ENCODE results near the gene KLC1. TPM values are rescaled to one million over a fixed set of nuclear protein-coding genes. Genes with fewer than 3 reads are reported as not detected.

Gene KLC1
- total and polyA plus RNA-seq, 2 of the 13 experiments (the other 11 are each of a cell fraction or from before 2014, with no cell fraction given): 53.2 to 63.5 TPM

DNA sequence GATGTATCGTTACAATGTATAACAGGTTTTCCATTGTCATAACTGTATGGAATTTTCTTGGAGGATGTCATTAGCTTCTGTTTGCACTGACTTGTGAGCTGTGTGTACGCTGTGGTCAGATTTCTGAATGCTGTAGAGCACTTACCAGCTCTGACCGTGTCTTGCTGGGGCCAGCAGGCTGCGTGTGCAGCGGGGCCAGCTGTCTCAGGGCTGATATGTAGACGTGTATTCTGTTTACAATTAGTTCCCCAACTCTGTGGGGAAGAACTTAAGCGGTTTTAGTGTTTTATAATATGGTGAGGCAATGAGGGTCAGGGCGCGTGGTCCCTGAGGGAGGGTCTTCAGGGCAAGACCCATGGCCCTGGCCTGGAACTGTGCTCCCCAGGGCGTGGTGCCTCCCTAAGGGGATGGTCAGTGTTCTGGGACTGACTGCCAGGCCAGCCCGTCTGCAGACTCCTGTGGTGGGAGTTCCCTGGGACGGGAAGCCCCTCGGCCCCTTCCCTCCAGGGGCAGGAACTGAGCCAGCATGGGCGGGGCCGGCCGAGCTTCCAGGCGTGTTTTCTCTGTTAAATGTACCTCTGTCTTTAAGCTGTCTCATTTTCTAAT, 67.6 kb downstream of the KLC1 start:
- intact Hi-C loops (cut with micrococcal nuclease; ENCODE audit: unreplicated experiment): no loop called here
- 87% methylated on average over 10 of the region's 17 CpGs for WGBS (ENCODE audit: low lambda C conversion rate)
- DNase-seq (ENCODE audit: low spot score) (no peak), ATAC-seq (no peak), FAIRE-seq (no peak)
- in situ Hi-C loops (cut with HindIII; ENCODE audit: extremely low pct_ligation_motif_present, low pct_unique_long_range_greater_than_20kb): no loop called here
- H3K9ac ChIP-seq (ENCODE audit: insufficient read depth, low read depth, low read length): no peak overlapping the region
- H3K79me2 ChIP-seq (ENCODE audit: insufficient read depth, low read length): no peaks in the 10 kb centered on the region
- no peaks in the 10 kb centered on the region for H3K9me3 ChIP-seq (ENCODE audit: low read length)
- TF ChIP-seq ZNF121 (CRISPR knock-in tag; IDR thresholded peaks at IDR 0.05): no peak
- peak; percentile 35 for TF ChIP-seq AGO2 (optimal IDR thresholded peaks at IDR 0.05; ENCODE audit: low read depth, low read length)
- H4K20me1 ChIP-seq (ENCODE audit: insufficient read depth, low read length): no peaks in the 10 kb centered on the region
- no peak overlapping the region for H3K27ac ChIP-seq (ENCODE audit: extremely low read length, insufficient read depth, low read length)
- H3K4me2 ChIP-seq (ENCODE audit: low read depth, low read length): no peak overlapping the region
- peaks cover 19 to 52% of the 10 kb centered on the region in 2 experiments for H3K36me3 ChIP-seq (replicated peaks in 1 of 2; ENCODE audit: control insufficient read depth in 1 of 2, insufficient read depth in 2 of 2, low read length in 2 of 2)
- POLR2A ChIA-PET: no interaction called here
- H3K27me3 ChIP-seq (ENCODE audit: control insufficient read depth in 1 of 2, insufficient read depth in 2 of 2, low read length in 2 of 2): no peaks in the 10 kb centered on the region
- H3K4me3 ChIP-seq (replicated peaks in 1 of 3; ENCODE audit: insufficient read depth in 1 of 3, low read depth in 2 of 3, low read length in 3 of 3): no peak overlapping the region
- H2AFZ ChIP-seq (ENCODE audit: low read length): no peak overlapping the region
- BruUV-seq (replicated peaks): no TSS peak
- peaks cover 11% of the 10 kb centered on the region for H3K4me1 ChIP-seq (ENCODE audit: insufficient read depth, low read length)
- CTCF ChIA-PET (ENCODE audit: low intra/inter-chr PET ratio, low total read pairs): no interaction called here

DNA sequence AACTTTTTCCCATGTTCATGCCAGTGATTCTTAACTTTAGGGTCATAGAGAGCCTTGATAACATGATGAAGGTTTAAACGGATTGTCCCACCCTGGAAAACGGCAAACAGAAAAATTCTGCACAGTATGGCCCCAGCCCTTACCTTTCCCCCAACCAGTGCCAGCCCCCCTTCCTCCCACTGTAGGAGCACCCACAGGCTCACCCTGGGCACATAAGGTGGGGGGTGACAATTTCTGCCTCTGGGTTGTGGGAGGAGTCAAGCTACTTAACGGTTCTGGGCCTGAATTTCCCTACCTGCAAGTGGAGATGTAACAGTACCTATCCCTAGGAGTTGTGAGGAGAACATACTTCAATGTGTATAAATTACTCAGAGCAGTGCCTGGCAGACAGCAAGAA, 68.2 kb downstream of the KLC1 start:
- H3K36me3 ChIP-seq (replicated peaks in 1 of 2; ENCODE audit: control insufficient read depth in 1 of 2, insufficient read depth in 2 of 2, low read length in 2 of 2): peaks cover 17 to 49% of the 10 kb centered on the region in 2 experiments
- H3K9ac ChIP-seq (ENCODE audit: insufficient read depth, low read depth, low read length): no peak overlapping the region
- no peaks in the 10 kb centered on the region for H3K9me3 ChIP-seq (ENCODE audit: low read length)
- no peak overlapping the region for H3K27ac ChIP-seq (ENCODE audit: extremely low read length, insufficient read depth, low read length)
- H3K27me3 ChIP-seq (ENCODE audit: control insufficient read depth in 1 of 2, insufficient read depth in 2 of 2, low read length in 2 of 2): no peaks in the 10 kb centered on the region
- no peak for ATAC-seq
- POLR2A ChIA-PET: no interaction called here
- intact Hi-C loops (cut with micrococcal nuclease; ENCODE audit: unreplicated experiment) (no loop called here), in situ Hi-C loops (cut with HindIII; ENCODE audit: extremely low pct_ligation_motif_present, low pct_unique_long_range_greater_than_20kb) (no loop called here)
- H3K4me2 ChIP-seq (ENCODE audit: low read depth, low read length): no peak overlapping the region
- FAIRE-seq: no peak
- peaks cover 11% of the 10 kb centered on the region for H3K4me1 ChIP-seq (ENCODE audit: insufficient read depth, low read length)
- no peak overlapping the region for H3K4me3 ChIP-seq (replicated peaks in 1 of 3; ENCODE audit: insufficient read depth in 1 of 3, low read depth in 2 of 3, low read length in 3 of 3)
- no peak for DNase-seq (ENCODE audit: low spot score)
- CTCF ChIA-PET (ENCODE audit: low intra/inter-chr PET ratio, low total read pairs): no interaction called here
- no TSS peak for BruUV-seq (replicated peaks)
- H3K79me2 ChIP-seq (ENCODE audit: insufficient read depth, low read length): no peaks in the 10 kb centered on the region
- H2AFZ ChIP-seq (ENCODE audit: low read length): no peak overlapping the region
- H4K20me1 ChIP-seq (ENCODE audit: insufficient read depth, low read length): no peaks in the 10 kb centered on the region
- 79% methylated on average over 3 of the region's 3 CpGs for WGBS (ENCODE audit: low lambda C conversion rate)
- no peak for TF ChIP-seq KDM5A (IDR thresholded peaks at IDR 0.05; ENCODE audit: borderline replicate concordance, low read length)
- TF ChIP-seq, protein P1, sequence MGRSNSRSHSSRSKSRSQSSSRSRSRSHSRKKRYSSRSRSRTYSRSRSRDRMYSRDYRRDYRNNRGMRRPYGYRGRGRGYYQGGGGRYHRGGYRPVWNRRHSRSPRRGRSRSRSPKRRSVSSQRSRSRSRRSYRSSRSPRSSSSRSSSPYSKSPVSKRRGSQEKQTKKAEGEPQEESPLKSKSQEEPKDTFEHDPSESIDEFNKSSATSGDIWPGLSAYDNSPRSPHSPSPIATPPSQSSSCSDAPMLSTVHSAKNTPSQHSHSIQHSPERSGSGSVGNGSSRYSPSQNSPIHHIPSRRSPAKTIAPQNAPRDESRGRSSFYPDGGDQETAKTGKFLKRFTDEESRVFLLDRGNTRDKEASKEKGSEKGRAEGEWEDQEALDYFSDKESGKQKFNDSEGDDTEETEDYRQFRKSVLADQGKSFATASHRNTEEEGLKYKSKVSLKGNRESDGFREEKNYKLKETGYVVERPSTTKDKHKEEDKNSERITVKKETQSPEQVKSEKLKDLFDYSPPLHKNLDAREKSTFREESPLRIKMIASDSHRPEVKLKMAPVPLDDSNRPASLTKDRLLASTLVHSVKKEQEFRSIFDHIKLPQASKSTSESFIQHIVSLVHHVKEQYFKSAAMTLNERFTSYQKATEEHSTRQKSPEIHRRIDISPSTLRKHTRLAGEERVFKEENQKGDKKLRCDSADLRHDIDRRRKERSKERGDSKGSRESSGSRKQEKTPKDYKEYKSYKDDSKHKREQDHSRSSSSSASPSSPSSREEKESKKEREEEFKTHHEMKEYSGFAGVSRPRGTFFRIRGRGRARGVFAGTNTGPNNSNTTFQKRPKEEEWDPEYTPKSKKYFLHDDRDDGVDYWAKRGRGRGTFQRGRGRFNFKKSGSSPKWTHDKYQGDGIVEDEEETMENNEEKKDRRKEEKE (IDR thresholded peaks at IDR 0.05): no peak
- no peak for TF ChIP-seq POLR2AphosphoS2 (IDR thresholded peaks at IDR 0.05; ENCODE audit: low read depth, low read length)
- TF ChIP-seq, protein P2, sequence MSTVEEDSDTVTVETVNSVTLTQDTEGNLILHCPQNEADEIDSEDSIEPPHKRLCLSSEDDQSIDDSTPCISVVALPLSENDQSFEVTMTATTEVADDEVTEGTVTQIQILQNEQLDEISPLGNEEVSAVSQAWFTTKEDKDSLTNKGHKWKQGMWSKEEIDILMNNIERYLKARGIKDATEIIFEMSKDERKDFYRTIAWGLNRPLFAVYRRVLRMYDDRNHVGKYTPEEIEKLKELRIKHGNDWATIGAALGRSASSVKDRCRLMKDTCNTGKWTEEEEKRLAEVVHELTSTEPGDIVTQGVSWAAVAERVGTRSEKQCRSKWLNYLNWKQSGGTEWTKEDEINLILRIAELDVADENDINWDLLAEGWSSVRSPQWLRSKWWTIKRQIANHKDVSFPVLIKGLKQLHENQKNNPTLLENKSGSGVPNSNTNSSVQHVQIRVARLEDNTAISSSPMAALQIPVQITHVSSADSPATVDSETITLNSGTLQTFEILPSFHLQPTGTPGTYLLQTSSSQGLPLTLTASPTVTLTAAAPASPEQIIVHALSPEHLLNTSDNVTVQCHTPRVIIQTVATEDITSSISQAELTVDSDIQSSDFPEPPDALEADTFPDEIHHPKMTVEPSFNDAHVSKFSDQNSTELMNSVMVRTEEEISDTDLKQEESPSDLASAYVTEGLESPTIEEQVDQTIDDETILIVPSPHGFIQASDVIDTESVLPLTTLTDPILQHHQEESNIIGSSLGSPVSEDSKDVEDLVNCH (CRISPR knock-in tag; IDR thresholded peaks at IDR 0.05): no peak
- TF ChIP-seq GFI1 (CRISPR knock-in tag; IDR thresholded peaks at IDR 0.05; ENCODE audit: borderline replicate concordance): no peak
- no peak for TF ChIP-seq STAT5B (CRISPR knock-in tag; IDR thresholded peaks at IDR 0.05)
- TF ChIP-seq FOXA1 (IDR thresholded peaks at IDR 0.05): no peak
- TF ChIP-seq FOXA1 (CRISPR knock-in tag; IDR thresholded peaks at IDR 0.05): no peak
- TF ChIP-seq ZNF263 (CRISPR knock-in tag; IDR thresholded peaks at IDR 0.05): no peak
- no peak for TF ChIP-seq FOXA3 (CRISPR knock-in tag; IDR thresholded peaks at IDR 0.05)
- TF ChIP-seq, protein P3, sequence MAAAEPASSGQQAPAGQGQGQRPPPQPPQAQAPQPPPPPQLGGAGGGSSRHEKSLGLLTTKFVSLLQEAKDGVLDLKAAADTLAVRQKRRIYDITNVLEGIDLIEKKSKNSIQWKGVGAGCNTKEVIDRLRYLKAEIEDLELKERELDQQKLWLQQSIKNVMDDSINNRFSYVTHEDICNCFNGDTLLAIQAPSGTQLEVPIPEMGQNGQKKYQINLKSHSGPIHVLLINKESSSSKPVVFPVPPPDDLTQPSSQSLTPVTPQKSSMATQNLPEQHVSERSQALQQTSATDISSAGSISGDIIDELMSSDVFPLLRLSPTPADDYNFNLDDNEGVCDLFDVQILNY (CRISPR knock-in tag; conservative IDR thresholded peaks at IDR 0.05): no peak
- TF ChIP-seq ZNF24 (IDR thresholded peaks at IDR 0.05): no peak

Data from HepG2 (cell line).